GM18507 (cell line): ENCODE results near the gene PLXNA1.

ENCODE experiments used
- DNase-seq: peaks from one replicate; pipeline ENCODE4 v3.0.0; 2011; ENCODE audit warnings: low read depth; ENCODE audit not compliant: insufficient read length; ENCODE audit errors: extremely low spot score
- FAIRE-seq: peaks from 2 replicates; lab custom pipeline; 2011; peaks lifted over from hg19 to GRCh38; lab: Jason Lieb, UNC

PLXNA1 gene

DNA sequence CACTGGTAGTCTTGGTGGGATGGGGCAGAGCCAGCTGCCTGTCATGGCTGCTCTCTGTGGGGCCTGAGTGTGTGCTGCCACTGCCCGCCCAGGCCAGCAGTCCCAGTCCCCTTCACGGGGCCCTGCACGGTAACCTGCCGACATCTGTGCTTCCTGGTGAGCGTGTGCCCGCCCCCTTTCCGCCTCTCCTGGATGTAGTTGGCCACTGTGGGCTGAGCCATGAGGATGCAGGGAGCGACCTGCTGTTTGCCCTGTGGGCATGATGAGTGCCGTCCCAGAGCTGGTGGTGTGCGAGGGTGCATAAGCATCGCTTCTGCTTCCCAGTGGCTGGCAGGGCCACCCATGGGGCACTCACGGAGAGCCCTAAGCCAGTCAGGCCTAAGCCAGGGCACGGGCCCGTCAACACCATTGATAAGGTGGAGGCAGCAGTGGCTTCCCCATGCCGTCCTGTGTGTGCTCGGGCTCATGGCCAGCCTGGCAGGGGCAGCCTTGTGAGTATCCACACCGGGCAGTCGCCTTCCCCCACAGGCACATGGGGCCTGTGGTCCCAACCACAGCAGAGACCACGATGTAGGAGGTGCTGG, 14.6 kb downstream of the PLXNA1 start:
- FAIRE-seq, result no peak
- DNase-seq, result no peak

DNA sequence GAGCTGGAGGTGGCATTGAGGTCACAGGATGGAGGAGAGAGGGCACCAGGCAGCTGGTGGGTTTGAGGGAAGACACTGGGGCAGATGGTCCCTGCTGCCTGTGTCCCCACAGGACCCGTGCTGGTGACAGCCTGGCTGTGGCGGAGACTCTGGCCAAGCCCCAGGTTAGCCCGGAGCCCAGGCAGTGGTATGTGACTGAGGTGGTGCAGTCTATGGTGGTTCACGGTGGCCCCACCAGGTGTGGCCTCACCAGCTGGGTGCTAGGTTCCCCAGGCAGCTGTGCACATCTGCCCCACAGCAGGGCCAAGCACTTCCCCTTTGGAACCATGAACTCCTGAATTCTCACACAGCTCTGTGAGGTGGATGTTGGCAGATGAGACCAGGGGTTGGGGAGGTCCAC, 15.4 kb downstream of the PLXNA1 start:
- no peak for DNase-seq
- no peak for FAIRE-seq

DNA sequence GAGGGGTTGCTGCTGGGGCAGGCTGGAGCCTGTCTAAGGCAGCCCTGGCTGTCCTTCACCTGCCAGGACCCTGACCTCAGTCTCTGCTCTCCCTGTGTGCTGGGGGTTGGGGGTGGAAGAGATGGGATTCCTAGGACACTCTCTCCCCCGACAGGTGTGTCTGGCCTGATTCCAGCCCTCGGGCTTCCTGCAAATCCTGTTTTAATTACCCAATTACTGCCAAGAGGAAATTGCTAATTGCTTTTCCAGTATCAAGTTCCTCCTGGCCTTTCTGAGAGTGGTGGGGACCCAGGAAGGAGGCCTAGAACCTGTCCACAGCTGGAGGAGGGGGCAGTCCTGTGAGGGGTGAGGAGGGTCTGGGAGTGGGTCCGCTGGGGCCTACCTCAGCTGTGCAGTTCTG, 15.8 kb downstream of the PLXNA1 start:
- FAIRE-seq (no peak), DNase-seq (no peak)

DNA sequence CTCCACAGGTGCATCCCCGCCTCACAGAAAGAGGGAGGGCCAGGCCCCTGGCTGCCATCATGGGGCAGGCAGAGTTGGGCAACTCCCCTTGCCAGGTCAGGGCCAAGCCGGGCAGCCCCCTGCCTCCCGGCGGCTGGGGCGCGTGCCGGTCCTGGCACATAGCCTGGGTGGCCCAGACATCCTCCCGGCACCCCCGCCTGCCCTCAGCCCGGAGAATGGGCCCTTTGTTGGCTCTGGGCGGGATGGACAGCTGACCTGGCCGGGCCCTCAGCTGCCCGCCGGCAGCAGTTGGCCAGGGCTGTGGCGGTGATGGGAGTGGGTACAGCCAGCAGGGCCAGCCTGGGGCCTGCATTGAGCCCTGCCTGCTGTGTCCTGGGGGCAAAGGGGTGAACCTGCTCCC, 16.5 kb downstream of the PLXNA1 start:
- DNase-seq, result no peak

DNA sequence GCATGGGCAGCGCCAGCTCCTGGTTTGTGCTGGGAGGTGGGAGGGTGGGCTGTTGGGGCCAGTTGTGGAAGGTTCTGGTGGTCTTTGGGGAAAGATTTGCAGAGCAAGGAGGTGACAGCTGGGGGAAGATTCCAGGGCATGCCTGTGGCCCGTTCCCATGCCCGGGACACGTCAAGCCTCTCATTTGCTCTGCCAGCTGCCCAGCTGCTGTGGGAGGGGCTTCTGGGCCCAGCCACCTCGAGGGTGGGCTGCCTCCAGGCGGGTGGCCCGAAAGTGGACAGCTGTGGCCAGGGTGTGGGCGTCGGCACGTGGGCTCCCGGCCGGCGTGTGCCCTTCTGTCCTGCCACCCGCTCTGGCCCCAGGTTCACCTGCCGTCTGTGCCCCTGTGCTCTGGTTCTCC, 17.2 kb downstream of the PLXNA1 start:
- FAIRE-seq (no peak), DNase-seq (no peak)

More for the DNA sequence above, 16.5 kb downstream of the PLXNA1 start:
- no peak for FAIRE-seq

DNA sequence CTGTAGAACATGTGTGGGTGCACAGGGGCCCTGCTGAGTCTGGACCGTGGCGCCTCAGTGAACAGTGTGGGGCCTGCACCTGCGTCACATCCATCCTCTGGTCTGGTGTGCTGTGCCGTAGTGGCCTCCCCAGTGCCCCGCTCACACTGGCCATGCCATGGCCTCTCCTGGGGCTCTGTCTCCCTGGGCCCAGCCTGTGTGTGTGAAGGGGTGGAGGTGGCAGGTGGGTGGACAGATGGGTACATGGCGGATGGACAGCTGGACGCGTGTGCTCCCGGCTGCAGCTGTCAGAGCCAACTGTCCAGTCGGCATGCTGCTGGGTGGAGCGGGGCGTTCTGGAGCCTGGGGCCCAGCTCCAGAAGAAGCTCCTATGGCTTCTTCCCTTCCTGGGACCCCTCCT, 17.8 kb downstream of the PLXNA1 start:
- no peak for FAIRE-seq
- no peak for DNase-seq

DNA sequence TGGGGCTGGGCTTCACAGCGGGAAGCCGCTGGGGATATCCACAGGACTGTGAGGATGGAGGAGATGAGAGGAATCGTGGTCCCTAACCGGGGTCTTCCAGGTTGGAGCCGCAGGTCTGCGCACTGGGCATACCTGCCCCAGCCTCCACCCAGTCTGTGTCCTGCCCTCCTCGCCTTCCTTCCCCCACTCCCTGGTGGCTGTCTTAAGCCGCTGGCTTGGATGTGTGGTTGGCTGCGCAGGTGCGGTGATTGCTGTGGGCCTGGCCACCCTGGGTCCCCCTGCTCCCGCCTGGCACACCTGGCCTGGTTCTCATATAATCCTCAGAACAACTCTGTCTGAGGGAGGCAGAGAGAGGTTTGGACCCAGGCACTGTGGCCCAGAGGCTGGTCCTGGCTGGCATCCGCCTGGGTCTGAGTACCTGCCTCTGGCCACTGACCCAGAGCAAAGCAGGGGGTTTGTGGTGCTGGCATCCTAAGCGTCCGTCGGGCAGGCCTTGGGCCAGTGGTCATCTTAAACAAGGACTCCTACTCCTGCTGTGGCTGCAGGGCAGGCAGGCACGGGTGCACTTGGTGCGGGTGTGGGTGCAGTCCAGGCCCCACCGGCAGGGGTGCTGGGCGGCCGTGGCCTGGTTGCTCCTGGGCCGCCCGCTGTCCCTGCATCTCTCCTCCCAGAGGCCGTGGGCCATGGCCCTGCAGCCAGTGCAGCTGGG, 18.7 kb downstream of the PLXNA1 start:
- DNase-seq, result no peak
- no peak for FAIRE-seq

DNA sequence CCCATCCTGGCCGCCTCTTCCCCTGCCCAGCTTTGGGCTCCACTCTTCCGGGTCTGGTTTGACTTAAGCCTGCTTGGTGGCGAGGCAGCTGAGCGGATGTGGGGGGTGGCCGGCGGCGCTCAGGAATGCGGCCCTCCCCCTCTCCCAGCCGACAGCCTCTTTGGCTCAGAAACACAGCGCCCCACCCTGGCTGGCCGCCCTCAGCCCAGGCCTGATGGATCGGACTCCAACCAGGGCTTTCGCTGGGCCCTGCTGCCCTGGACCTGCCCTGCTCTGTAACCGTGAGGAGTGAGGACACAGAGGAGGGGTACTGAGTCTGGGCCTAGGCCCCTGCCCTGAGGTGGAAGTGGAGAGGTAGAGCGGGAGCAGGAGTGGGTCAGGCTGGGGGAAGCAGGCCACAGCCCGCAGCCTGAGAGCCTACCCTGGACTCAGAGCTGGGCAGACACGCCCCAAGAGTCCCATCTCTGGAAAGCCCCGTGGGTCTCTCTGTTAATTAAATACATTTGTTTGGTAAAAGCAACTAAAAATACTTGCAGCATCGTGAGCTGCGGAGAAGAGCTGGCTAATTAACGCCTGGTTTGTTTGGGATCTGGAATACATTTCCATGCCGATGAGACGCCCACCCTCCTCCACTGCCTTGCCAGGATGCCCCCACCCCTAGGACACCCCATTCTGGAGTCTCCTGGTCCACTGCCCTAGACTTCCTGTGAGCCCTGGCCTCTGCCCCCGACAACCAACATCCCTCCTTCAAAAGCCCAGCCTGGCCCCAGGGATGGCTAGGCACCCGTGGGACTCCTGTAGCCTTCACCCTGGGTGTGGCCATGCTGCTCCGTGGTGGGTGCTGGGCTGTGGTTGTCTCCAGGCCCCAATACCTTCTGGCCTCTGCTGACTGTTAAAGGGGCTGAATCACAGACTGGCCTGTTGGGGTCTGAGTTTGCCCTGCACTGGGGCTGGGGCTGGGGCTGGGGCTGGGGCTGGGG, 19.6 kb downstream of the PLXNA1 start:
- no peak for FAIRE-seq
- no peak for DNase-seq

DNA sequence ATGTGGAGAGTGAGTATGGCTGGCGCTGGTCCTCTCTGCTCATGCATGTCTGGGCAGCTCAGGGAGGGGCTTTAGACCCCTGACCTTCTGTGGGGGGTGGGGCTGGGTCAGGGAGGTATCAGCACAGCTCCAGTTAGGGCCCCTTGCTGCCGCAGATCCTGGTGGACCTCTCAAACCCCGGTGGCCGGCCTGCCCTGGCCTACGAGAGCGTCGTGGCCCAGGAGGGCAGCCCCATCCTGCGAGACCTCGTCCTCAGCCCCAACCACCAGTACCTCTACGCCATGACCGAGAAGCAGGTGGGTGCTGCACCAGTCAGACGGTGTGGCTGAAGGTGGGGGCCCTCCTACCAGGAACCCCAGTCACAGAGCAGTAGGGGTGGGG, 20.2 kb downstream of the PLXNA1 start:
- FAIRE-seq (no peak), DNase-seq (no peak)

DNA sequence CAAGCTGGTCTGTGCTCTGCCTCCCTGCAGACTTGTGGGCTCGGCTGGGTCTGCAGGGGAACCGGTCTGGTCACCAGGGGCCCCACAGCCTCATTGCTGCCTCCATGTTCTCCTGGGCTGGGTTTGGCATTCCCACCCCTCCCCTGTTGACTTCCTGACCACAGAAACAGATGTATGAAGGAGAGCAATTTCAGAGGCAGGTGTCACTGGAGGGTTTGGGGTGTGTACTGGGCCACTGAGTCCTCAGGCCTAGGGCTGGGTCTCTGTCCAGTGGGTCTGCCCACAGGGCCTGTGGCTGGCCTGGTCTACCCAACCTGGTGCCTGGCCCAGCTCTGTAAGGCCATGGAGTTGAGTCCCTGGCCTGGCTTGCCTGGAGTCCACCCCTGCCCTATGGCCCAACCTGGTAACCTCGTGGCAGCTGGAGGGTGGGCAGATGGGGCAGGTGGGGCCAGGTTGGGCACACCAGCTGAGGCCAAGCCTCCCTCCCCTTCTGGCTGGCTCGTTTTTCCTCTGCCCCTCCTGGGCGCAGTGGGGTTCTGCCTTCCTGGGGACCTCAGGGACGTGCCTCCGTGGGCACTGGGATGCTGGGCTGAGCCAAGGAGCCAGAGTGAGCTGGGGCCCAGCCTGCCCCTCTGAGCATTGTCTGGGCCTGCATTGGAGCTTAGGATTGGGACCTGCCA, 20.8 kb downstream of the PLXNA1 start:
- FAIRE-seq (no peak), DNase-seq (no peak)

DNA sequence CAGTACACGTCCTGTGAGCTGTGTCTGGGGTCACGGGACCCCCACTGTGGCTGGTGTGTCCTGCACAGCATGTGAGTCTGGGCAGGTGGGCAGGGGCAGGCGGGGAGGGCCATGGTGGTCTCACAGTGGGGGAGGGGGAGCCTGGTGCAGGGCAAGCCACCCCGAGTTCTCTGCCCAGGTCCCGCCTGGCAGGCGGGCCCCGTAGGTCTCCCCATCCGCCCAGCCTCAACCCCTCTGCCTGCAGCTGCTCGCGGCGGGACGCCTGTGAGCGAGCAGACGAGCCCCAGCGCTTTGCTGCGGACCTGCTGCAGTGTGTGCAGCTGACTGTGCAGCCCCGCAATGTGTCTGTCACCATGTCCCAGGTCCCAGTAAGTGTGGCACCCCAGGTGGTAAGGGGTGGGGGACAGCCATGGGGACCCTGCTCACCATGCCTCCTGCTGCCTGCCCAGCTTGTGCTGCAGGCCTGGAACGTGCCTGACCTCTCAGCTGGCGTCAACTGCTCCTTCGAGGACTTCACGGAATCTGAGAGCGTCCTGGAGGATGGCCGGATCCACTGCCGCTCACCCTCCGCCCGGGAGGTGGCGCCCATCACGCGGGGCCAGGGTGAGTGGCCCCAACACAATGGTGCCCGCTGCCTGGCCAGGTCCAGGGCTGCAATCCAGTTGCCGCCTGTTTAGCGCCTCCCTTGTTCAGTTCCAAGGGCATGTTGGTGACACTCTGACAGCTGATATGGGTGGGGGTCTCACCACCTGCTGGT, 21.9 kb downstream of the PLXNA1 start:
- FAIRE-seq (no peak), DNase-seq (no peak)

DNA sequence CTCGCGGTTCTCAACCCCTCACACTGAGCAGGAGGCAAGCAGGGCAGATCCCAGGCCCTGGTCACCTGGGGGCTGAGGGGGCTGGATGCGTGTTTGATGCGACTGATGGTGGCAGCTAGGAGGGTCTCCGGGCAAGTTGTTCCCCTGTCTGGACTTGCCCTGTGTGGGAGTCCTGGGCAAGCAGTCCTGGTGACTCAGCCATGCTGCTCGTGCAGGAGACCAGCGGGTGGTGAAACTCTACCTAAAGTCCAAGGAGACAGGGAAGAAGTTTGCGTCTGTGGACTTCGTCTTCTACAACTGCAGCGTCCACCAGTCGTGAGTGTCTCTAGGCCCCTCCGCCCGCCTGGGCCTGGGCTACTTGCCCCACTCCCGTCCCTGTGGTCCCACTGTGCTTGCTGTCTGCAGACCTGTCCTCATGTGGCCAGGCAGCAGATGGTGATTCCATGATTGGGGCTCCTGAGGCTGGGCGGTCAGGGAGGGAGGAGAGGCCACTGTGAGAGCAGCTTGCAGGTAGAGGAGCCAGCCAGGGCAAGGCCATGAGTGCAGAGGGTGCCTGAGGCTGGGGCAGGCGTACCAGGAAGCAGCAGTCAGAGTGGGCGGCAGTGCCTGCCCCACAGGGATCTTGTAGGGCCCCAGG, 23.1 kb downstream of the PLXNA1 start:
- no peak for FAIRE-seq
- no peak for DNase-seq

DNA sequence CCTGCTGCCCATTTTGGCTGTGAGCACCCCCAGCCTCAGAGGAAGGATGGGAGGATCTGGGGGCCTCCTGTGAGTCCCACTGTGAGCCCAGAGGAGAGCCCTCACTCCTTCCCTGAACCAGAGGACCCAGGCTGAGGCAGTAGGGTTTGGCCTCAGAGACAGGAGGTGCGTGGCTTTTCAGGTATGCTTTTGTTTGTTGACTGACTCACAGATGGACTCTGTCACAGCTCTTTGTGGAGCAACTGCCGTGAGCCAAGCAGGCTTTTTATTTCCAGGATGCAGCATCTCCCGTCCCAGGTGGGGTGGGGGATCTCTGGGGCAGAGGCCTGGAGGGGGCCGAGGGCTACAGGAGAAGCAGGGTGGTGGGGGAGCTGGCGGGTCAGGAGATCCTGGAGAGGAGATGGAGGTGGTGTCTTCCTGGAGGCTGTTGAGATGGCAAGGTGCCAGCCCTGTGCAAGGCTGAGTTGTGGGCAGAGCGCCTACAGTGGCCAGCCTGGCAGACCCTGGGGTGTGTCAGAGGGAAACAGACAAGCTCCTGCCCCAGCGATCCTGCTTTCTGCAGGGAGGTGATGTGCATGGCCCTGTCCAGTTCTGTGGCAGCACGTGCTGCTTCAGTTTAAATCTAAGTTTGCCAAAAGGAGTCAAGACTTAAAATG, 24.0 kb downstream of the PLXNA1 start:
- FAIRE-seq (no peak), DNase-seq (no peak)

DNA sequence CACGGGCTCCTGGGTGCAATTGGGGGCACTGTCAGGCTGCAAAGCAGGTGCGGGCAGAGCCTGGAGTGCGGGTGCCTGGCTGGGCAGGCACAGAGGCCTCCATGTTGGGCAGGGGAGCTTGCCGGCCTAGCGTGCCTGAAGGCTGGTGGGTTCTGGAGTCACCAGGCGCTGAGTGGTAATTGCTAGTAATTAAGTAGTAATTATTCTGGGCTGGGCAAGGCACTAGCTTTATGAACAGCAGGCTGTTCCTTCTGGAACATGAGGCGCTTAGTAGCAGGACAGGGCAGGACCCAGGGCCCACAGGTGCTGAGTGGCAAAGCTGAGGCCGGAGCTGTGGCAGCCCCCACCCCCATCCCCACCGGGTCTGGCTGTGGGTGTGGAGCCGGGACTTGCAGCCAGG, 25.3 kb downstream of the PLXNA1 start:
- DNase-seq (no peak), FAIRE-seq (no peak)

DNA sequence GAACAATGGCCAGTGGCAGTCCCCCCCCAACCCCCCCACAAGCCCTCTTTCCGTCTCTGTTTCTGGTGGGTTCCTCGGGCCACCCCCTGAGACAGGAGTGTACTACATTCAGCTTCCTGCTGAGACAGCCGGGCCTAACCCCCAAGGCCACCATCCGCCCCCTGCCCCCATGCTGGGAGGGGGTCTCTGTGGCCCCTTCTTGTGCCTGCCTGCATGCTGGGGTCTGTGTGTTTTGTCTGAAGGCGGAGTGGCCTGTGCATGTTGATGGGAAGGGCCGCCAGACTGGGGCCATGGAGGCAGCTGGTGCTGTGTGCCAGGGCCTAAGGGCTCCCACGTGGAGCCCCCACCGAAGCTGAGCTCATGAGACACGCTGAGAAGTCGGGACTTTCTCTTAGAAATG, 26.6 kb downstream of the PLXNA1 start:
- DNase-seq (no peak), FAIRE-seq (no peak)

DNA sequence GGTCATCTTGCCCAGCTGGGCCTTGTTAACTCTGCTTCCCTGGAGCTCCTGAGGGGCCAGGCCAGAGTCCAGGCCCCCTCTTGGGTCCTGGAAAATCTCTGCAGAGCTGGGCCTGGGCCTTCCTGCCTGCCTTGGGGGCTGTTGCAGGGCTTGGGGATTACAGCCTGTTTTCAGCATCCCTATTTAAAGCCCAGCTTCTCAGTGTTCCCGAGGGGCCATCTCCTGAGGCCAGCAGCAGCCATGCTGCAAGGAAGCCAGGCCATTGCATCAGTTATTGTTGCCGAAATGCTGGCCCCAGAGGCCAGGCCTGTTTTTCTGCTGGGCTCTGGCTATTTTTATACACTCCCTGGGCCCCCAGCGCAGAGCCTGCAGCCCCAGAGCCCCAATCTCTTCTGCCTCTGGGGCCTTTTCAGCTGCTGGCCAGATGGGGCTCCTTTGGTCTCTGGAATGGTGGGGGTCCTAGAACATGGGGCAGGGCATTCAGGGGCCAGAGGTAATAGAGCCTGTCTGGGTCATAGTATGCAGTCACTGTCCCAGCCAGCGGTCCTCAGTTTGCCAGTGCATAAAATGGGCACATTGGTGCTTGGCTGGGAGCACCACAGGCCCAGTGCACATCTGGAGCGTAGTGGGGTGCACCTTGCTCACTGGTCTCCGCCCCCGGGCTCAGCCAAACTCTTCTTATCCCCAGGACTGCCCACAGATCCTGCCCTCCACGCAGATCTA, 28.5 kb downstream of the PLXNA1 start:
- FAIRE-seq (no peak), DNase-seq (no peak)

DNA sequence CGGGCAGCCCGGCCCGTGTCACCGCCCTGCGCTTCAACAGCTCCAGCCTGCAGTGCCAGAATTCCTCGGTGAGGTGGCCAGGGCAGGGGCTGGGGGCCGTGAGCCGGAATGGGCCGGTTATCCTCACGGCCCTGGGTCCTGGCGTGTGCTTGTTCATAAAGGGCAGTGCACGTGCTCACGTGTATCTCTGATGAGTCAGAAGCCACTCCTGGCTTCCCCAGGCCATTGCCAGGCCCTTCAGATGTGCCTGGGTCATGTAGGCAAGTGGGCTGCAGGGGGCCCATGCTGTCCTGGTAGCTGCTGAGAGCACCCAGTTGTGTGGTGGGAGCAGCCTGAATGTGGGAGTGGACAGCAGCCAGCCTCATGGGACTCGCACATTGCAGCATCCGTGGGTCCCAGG, 29.2 kb downstream of the PLXNA1 start:
- DNase-seq (no peak), FAIRE-seq (no peak)

DNA sequence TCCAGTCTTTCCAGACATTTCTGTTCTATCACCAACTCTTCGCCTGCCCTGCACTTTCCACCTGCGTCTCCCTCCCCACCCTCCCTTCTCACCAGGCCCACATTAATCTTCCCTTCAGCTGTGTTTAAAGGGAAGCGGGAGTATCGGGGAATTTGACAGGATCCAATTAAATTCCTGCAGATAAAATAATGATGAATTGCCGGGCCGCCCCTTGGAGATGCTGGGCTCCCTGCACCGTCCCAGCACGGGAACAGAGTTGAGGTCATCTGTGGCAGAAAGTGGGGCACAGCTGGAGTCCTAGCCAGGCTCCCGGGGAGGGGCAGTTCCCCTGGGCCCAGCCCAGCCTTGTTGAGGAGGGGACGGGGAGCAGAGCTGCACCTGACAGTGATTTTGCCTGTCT, 30.3 kb downstream of the PLXNA1 start:
- FAIRE-seq, result no peak

More for the DNA sequence above, 30.3 kb downstream of the PLXNA1 start:
- no peak for DNase-seq
